Activated gamma-delta T cell treated with Interleukin-2 at 50 U/mL for 16 hours (primary cell): ENCODE results near the gene MOCS2.
A peak's percentile ranks its signal among the peaks of the same experiment; 100 is the strongest.
"Not testable (repeated sequence)": the region's sequence is repeated elsewhere in the genome, so short reads cannot be mapped to it uniquely, and the experiment has no call there.

Experiments used
- DNase-seq: peaks from one replicate; pipeline ENCODE4 v3.0.0-alpha.2; 2020

MOCS2 gene, protein sequence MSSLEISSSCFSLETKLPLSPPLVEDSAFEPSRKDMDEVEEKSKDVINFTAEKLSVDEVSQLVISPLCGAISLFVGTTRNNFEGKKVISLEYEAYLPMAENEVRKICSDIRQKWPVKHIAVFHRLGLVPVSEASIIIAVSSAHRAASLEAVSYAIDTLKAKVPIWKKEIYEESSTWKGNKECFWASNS

DNA sequence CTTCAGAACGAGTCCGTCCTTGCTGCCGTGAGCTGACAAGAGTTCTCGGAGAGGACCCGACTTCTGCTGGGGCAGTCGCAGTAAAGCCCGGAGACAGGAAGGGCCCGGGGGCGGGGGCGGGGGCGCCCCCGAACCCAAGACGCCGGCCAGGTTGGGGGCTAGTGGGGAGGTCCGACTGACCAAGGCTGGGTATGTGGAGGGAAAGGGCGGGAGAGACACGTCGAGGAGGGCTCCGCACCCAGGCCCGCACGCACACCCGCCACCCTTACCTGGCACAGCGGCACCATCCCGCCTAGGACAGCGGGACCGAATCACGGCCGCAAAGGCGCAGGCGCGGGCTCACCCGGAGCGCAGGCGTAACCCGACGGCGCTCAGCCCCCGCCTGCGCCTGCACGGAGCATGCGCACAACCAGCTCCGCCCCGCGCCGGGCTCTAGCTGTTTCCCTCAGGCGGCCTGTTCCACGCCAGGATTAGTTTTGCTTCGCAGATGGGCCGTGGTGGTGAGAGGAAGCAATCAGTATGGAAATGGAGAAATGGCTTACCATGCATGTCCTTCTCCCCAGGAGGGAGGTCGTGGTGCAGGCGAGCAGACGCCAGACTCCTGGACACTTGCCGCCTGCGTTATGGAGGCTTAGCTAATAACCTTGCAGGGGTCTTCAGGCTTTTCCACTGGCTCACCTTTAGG is at the start of gene MOCS2:
TSS of gene MOCS2 (minus strand) at position 315 of the 685 bp plus-strand sequence. CDS start 2,583 bp downstream, outside the sequence.
- peak; percentile 88 for DNase-seq

DNA sequence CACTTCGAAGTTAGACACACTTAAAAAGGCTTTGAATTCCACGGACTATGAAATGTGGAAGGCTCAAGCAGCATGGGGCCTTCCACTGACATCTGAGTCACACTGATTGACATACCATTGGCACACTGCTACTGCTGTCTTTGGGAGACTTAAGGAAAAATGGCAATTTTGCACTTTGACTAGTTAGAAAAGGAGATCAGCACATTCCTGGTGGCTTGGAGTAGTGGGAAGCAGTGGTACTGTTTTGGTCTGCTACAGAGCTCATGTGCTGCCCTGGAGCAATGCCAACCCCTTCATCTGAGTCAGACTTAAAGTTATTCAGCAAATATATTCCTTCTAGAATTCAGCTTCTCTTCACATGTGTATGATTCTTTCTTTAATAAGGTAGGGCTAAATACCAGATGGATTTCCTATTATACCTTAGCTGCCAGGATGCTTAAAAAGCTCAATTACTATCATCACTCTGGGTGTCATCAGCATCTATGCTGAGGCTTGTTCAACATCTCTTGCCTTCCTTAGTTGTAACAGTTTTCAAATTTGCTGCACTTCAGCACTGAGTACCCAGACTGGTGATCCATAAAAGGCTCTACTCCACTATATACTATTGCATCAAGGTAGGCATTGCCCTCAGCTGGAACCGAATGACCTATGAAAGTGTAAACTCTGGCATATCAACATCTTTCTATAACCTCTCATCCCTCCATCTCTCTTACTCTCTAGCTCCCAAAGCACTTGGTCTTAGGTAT is 42.3 kb upstream of the MOCS2 start:
- no peak for DNase-seq

DNA sequence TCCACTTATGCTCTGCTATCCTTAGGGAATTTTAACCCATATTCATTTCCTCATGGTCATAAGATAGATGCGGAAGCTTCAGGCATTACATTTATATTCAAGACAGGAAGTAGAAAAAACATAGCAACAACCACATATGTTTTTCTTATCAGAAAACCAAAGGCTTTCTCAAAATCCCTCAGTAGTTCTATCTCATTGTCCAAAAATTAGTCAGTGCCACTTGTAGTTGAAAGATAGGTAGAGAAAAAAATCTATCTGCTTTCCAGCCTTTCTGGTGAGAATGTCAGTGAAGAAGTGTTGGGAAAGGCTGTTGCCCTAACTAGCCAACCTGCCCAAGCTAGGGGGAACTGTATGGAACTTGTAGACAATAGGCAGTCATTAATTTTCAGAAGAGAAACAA is 23.5 kb upstream of the MOCS2 start:
- no peak for DNase-seq

DNA sequence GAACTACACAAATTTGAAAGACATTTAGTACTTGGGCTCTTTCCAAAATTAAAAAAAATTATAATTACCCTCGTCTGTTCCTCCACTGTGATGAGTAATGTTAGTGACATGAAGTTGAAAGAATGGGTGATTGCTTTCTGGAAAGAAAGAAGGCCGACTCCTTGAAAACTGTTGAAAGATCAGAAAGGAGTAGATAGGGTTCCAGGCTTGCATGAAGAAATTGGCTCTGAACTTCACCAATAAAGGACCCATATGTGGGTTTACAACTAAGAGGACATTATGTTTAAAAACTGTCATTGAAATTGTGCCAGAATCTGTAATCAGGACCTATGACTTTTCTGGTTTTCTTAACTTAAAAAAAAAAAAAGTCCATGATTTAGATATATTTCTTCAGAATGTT is 20.7 kb upstream of the MOCS2 start:
- DNase-seq: no peak

DNA sequence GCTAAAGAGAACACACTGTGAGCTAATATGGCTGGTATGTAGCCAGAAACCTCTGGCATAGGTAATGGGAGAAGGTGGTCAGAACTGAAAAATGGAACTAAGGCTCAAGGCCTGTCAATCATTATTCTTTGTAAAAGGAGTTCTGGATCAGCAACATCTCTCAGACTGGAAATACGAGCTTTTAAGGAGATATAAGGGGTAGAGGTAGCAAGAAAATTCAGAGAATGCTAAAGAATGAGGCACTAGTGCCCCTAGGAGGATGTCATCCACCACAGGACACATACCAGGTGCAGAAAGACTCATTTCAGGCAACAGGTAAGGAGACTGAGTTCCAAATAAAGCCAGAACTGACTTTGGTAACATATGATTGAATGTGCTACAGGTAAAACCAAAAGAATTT is 18.9 kb upstream of the MOCS2 start:
- no peak for DNase-seq

DNA sequence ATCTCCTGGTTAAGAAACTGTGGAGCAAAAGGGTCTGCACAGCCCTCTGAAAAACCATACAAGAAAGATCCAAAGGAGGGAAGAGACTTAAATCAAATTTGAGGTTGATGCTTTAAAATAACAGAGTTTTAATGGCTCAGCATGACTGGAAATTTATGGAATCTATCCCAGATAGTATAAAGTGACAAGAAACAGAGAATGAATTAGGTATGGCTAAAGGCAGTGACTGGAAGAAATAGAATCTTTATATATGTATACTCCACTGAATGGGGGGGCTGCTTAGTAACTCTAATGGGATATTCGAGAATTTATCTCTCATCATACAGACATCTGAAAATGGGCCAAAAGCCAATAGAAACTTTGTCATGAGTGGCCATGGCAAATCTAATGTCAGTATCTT is 17.6 kb upstream of the MOCS2 start:
- no peak for DNase-seq

DNA sequence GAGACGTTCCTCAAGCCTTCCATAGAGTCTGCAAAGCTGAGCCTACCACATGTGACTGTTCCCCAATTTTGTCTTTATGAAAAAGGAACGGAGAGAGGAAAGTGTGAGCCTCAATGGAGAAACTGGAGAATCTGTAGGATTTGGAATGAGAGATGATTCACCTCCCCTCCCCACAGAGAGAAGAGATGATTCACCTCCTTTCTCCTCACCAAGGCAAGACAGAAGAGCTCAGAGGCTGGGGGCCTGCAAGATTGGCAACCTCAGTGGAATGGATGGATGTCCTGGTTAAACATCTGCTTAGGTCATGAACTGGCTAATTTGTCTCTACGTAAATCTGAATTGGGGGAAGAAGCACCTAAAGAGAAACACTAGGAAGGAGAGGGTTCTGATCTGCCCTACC is 17.0 kb upstream of the MOCS2 start:
- DNase-seq: no peak

DNA sequence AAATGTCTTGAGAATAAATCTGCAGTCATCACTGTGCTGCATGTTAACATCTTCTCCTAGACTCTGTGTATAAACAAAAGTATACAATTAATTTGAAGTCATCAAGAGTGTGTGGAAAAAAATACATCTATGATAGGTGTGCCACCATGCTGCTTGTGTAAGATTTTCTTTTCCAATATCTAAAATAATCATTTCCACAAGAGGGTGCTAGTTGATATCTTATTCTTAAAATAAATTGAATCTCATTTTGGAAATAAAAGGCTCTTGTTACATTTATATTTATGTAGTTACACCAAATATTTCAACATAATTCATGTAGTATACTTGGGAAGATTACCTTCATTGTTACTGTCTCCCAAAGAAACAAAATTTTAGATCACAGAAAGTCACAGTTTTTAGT is 14.1 kb upstream of the MOCS2 start:
- no peak for DNase-seq

DNA sequence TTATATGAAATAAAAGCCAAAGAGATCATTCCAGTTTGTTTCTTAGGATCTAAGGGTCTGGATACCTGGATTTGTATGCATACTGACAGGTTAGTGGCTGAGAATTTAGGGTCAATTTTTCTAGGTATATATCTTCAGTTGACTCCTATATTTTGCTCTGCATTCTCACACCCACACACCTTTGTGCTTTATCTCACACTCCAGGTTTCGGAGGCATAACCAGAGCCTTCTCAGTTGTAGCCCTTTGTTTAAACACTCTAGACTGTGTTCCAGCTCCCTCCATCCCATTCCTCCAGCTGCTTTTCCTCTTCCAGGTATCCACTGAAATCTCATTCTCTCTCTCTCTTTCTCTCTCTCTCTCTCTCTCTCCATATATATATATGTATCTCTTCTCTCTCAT is 10.6 kb upstream of the MOCS2 start:
- DNase-seq: no peak

DNA sequence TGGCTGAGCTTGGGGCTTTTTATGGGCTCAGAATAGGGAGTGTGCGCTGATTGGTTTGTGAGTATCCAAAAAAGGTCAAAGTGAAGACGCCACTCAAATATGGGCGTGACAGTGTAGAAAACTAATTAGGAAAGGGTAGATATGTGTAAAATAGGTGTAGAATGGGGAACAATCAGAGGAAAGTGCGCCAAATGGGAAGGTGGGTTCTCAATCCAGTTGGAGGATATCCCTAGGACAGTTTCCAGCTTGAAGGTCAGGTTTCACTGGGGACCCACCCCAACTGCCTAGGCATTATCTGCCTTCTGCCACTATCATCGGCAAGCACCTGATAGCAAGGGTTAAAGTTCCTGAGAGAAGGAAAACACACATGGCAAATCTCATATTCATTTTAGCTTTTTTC is 9.3 kb upstream of the MOCS2 start:
- no peak for DNase-seq

DNA sequence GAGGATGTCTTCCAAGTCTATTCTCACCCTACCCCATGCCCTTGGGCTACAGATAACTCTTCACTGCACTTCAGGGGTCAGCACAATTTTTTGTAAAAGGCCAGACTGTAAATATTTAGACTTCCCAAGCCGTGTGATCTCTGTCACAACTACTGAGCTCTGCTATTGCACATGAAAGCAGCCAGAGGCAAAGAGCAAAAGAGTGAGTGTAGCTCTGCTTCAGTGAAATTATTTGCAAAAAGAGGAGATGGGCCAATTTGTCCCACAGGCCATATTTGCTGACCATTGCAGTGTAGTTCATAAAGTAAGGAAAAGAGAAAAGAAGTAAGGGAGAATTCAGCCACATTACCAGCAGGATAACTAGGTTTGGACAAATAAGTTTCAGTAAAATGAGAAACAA is 7.0 kb upstream of the MOCS2 start:
- DNase-seq: no peak

DNA sequence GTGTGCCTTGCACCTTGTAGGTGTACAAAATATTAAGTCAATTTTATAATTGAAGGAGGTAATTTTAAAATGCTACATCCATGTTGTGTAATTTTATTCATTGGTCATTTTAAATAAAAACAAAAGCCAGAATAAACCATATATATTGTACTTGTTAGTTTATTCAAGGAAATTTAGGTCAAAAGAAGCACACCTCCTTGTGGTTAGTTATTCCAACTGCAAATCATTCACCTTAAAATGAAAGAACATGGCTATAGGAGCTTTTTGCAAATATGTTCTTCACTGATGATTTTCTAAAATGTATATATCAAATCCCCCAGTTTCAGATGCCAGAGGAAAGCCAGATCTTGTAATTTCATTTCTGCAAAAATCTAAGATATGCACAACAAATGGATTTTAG is 5.4 kb upstream of the MOCS2 start:
- no peak for DNase-seq

DNA sequence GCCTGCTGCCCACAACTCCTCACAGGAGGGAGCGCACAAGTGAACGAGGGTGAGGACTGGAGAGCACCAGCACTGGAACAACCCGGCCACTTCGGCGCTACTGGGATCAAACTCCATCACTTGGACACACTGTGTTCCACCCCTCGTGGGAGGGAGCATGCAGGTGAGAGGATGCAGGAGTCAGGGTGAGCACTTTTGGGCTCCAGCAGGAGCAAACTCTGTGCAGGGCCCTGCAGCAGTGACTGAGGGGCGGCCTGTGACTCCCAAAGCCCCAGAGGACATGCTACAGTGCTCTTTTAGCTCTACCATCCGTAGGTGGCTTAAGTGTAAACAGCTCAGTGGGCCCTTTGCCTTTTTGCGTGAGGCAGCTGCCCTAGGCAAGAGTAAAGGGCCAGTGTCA is 4.4 kb upstream of the MOCS2 start:
- no peak for DNase-seq

DNA sequence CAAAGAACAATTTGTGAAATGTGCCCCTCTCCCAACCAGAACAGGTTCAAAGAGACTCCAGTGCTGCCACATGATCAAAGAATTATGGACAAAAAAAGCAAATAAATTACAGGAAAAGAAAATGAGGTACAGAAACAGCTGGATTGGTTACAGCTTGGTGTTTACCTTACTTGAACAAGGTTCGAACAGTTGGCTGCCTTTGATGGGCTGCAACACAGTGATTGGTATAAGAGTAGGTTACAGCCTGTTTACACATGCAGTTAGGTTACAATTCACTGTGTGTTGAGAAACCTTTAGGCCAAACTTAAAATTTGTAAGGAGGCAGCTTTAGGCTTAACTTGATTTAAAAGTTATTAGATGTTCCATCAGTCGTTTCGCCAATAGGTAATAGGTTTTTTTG is 3.4 kb upstream of the MOCS2 start:
- no peak for DNase-seq

DNA sequence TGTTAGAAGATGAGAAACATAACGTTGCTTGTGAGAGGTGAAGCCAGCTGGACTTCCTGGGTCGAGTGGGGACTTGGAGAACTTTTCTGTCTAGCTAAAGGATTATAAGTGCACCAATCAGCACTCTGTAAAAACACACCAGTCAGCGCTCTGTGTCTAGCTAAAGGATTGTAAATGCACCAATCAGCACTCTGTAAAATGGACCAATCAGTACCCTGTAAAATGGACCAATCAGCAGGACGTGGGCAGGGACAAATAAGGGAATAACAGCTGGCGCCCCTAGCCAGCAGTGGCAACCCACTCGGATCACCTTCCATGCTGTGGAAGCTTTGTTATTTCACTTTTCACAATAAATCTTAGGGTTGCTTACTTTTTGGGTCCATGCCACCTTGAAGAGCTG is 2.8 kb upstream of the MOCS2 start:
- DNase-seq: not testable (repeated sequence)

DNA sequence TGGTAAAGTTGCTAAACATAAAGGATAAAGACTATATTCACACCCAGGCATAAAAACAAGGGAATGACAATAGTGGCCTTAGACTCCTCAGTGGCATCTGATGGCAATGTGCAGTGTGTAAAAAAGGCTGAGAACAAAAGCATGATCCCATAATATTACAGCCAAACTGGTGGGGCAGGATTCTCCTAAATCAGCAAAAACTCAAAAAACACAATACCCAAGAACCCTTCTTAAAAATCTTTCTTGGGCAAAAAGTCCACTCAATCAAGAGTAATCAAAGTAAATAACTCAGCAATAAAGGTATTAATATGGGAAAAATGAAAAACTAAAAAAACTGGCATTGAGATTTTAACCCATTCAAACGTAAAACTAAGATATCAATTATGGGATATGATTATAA is 1.6 kb upstream of the MOCS2 start:
- DNase-seq: no peak

DNA sequence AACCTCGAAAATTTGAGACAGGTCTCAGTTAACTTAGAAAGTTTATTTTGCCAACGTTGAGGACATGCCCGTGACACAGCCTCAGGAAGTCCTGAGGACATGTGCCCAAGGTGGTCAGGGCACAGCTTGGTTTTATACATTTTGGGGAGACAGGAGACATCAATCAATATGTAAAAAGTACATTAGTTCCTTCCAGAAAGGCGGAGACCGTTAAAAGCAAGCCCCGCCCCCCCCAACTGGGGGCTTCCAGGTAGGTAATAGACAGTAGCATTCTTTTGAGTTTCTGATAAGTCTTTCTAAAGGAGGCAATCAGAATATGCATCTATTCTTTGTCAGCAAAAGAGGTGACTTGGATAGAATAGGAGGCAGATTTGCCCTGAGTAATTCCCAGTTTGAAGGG is 599 bp upstream of the MOCS2 start:
- peak; percentile 4 for DNase-seq

DNA sequence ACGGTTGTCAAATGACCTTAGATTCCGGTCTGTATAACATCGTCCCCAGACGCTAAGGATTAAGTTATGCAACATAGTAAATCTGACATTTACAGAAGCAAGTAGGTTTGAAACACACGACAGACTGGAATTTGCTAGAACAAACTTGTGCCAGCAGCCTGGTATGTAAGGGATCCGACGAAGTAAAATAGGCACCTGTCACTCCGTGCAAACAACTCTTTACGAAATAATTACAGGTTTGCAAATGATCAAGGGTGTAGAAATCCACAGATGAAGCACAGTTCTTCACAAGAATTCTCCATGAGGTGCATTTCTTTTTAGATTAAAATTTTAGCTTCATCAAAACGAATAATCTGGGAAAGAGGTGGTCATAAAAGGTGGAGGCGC is 508 bp downstream of the MOCS2 start:
- DNase-seq: no peak

DNA sequence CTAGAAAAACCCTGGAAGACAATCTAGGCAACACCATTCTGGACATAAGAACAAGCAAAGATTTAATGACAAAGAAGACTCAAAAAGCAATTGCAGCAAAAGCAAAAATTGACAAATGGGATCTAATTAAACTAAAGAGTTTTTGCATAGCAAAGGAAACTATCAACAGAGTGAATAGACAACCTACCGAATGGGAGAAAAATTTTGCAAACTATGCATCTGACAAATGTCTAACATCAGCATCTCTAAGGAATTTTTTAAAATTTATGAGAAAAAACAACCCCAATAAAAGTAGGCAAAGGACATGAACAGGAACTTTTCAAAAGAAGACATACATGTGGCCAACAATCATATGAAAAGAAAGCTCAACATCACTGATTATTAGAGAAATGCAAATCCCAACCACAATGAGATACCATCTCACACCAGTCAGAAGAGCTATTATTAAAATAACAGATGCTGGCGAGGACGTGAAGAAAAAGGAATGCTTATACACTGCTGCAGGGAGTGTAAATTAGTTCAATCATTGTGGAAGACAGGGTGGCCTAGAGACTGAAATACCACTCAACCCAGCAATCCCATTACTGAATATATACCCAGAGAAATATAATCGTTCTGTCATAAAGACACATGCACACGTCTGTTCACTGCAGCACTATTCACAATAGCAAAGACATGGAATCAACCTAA is 3.8 kb downstream of the MOCS2 start:
- DNase-seq: no peak

DNA sequence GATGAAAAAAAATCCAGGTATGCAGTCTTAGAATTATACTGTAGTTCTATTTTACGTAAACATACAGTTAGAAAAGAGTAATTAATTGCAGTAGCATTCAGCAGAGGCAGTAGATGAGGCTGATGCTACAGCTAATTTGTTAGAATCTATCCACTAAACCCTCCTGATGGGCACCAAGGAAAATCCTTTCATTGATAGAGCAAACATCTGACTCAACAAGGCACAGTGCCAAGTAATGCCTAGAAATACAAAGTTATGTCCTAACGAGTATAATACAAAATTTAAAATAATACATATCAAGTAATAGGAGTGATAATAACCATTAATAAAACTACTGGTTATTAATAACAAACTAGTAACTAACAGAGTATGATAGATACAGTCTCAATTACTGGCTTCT is 9.0 kb downstream of the MOCS2 start:
- DNase-seq: no peak

DNA sequence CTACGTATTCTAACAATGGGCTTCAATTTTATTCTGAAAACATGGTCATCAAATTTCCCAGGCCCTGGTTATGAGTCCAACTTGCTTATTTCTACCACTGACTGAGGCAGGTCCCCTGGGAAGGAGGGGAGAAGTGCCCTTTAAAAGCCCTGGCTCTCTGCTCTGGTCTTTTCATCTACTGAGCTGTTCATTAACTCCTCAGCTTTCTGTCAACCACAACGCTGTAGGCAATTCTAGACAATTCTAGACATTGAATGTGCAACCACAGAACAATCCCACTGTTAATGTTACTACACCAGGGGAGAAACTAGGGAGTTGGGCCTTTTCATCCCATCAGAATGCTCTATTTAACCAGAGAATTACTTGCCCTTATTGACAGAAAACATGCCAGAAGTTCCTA is 10.0 kb downstream of the MOCS2 start:
- DNase-seq: no peak

DNA sequence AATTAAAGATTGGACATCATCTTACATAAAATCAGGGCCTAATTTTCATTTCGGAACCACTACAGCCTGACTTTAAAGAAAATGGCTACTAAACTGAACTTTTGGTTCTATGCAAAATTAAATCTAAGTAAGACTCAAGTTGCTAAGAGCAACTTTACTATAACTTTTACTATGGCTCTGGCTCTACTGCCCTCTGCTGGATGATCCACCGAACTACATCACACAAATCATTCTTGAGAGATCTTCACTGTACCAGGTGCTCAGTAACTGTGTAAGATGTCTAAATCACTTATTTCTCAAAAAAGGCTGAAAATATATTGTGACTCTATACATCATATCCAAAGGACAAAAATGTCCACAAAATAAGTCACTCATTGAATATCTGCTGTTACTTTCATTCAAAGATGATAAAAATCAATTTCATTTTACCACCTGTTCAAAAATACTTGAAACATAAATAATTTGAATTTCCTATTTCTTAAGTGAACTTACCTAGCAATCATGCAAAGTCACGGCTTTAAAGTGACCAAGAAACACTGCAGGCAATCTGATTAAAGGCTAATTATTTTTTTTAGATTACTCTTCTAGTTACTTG is 13.5 kb downstream of the MOCS2 start:
- peak; percentile 69 for DNase-seq

DNA sequence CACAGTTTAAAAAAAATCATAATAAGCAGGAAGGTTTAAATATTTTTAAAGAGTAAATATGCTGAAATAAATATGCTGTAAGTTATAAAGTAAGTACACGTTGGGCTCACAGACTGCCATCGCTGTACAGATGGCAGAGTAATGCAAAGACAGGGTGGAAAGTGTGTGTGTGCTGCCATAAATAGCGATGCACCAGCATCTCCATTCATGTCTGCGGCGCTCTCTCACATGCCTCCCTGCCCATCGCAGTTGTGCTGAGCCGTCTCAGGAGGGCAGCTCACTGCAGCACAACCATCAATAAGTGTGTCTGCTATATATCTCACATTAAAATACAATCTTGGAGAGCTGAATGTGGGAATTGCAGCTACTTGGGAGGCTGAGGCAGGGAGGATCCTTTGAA is 14.3 kb downstream of the MOCS2 start:
- no peak for DNase-seq
